HG03103 (cell line): Measurements from ENCODE around the gene ABI3.
"Not testable (repeated sequence)": the region's sequence is repeated elsewhere in the genome, so short reads cannot be mapped to it uniquely, and the experiment has no call there.

Experiments used
- ATAC-seq: cut with Tn5 transposase; IDR thresholded peaks from one replicate; pipeline ENCODE4 v1.9.1; 2021; ENCODE audit warnings: low read depth; ENCODE audit not compliant: unreplicated experiment

The ABI3 gene, protein sequence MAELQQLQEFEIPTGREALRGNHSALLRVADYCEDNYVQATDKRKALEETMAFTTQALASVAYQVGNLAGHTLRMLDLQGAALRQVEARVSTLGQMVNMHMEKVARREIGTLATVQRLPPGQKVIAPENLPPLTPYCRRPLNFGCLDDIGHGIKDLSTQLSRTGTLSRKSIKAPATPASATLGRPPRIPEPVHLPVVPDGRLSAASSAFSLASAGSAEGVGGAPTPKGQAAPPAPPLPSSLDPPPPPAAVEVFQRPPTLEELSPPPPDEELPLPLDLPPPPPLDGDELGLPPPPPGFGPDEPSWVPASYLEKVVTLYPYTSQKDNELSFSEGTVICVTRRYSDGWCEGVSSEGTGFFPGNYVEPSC

DNA sequence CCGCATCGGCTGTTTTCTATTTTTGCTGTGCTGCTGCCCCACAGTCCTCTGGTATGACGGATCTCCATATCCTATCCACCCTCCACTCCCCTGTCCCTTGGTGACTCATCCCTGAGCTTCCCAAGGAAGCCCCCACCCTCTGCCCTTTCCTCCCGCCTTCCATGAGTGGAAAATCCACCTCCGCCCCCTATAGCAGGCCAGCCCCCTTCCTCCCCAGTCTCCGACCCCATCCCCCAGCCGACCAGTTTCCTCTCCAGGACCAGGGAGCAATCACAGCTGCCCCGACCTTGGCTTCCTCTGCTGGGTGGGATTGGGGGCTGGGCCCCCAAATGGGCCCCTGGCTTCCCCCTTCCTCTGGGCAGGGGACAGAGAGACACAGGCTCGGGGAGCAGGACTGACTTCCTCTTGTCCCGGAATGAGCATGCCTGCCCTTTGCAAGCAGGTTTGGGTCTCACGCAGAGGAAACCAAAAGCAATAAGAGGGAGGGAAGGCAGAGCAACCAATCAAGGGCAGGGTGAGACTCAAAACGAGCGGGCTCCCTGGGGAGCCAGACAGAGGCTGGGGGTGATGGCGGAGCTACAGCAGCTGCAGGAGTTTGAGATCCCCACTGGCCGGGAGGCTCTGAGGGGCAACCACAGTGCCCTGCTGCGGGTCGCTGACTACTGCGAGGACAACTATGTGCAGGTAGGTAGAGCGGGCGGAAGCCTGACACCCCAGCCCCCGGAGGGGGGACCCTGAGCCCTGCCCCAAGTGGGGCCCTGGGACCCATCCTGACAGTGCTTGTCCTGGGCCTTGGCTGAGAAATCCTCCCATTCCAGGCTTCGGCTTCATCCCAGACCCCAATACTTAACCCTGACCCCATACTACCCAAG, at the start of gene ABI3, which contains the start of gene GNGT2:
ABI3 (plus strand) TSS at position 550 of the 872 bp plus-strand sequence; CDS start at position 568, 18 bp downstream.
GNGT2 (minus strand) TSS at position 417 of the 872 bp plus-strand sequence. CDS start 3,152 bp downstream, outside the sequence.
- peak; percentile 85 for ATAC-seq

DNA sequence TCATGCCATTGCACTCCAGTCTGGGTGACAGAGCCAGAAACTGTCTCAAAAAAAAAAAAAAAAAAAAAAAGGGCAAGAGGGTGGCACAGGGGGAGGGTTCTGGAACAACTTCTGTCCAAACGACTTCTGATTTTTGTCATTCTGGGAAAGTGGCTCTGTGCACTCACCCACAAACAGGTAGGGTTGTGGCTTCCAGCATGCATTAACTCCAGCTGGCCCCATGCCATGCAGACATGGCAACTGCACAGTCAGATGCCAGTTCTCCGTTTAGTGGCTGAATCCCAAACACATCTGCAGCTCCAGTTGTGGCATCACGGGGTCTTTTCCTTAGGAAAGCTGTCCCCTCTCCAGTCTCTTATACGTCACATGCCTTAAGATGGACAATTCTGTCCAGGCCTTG, 47.6 kb upstream of the ABI3 start:
- ATAC-seq: no peak

DNA sequence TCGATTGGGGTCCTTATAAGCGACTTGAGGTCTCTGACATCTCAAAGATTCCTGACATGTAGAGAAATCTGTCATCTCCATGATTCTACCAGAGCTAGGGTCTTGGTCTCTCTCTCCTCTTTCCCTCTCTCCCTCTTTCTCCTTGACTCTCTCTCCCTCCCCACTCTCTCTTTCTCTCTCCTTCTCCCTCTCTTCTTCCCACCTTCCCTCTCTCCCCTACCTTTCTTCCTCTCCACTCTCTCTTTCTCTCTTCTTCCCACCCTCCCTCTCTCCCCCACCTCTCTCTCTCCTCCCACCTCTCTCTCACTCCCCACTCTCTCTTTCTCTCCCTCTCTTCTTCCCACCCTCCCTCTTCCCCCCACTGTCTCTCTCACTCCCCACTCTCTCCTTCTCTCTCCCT, 45.4 kb upstream of the ABI3 start:
- no peak for ATAC-seq

DNA sequence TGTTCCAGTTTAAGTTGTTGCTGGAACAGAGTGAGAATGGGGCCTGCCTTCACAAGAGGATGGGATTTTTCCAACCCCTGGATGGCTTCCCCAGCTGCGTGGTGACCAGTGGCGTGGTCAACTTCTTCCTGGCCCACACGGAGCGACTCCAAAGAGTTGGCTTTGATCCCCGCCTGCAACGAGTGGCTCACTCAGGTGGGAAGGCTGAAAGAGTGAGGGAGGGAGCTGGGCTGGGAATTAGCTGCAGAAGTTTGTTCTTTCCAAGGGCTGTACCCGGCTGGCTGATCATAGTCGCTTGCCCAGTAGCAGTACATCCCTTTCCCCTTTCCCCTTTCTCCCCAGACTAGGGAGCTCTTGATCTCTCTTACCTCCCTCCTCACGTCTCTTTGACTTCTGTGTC, 41.8 kb upstream of the ABI3 start:
- ATAC-seq: no peak

DNA sequence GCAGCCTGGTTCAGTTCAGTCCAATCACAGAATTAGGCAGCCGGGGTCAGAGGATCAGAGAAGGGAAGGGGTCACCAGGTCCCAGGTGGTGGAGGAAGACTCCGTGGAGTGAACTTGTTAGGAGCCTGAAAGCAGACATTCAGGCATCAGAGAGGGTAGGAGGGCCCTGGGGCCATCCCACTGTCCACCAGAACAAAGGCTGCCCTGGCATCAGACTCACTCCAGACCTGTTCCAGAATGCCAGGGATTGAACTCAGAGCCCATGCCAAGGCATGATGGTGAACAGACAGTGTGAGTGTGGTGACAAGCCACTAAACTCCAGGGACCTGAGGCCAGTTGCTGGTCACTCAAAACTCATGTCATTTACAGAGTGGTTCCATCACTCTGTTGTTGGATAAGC, 40.3 kb upstream of the ABI3 start:
- no peak for ATAC-seq

DNA sequence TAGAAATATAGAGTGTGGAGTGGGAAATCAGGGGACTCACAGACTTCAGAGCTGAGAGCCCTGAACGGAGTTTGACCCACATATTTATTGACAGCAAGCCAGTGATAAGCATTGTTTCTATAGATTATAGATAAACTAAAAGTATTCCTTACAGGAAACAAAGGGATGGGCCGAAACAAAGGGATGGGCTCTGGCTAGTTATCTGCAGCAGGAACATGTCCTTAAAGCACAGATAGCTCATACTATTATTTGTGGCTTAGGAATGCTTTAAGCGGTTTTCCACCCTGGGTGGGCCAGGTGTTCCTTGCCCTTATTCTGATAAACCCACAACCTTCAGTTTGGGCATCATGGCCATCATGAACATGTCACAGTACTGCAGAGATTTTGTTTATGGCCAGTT, 39.8 kb upstream of the ABI3 start:
- ATAC-seq: not testable (repeated sequence)

DNA sequence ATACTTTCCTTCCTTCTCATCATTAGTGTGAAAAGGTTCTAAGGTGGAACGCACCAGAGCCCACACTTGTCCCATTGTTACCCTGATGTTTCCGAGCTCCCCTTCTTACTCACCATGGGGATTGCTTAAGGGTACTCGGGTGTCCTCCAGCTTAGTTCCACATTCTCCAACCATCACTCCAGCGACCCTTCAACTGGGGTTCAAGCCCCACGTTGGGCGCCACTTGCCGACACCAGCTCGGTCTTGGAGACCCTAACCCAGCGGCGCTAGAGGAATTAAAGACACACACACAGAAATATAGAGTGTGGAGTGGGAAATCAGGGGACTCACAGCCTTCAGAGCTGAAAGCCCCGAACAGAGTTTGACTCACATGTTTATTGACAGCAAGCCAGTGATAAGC, 34.5 kb upstream of the ABI3 start:
- not testable (repeated sequence) for ATAC-seq

DNA sequence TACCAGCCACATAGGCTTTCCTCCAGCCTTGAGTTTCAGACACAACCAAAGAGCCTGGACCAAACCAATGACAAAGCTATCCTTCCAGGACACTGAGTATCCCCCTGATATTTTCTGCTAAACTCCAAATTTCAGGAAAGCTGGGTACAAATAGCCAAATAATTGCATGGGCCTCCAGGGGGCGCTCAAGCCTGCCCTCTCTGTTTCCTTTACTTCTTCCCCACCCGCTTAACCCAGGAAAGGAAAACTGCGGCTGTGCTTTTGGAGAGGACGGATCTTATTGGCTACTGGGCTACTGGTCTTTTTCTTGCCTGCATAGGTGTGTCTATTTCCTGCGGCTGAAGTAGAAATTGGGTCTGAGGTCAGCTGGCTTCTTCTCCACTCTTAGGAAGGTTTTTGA, 30.2 kb upstream of the ABI3 start:
- ATAC-seq: no peak

DNA sequence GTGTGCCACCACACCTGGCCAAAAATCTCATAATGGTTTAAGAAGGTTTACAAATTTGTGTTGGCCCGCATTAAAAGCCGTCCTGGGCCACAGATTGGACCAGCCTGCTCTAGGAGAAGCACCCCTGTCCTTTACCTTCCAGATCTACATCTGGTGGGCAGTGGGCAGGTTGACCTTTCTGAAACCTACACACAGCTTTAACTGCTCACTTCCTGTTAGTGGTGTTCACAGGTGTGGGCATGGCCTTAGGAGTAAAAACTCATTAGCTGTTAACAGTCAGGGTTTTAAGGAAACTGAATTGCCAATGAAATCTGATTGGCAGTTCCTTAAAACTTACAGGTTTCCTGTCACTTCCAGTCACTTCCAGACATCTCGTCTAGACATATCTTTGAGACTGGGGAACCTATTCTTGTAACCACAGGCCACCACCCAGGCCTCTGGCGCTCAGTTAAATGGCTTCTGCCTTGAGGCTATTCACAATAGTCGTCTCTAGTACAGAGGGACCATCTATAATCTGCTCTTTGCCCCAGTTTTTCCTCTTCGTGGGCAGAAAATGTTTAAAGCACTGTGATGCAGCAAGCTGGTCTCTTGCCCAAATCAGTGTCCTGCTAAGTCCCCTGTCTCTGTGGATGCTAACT, 29.4 kb upstream of the ABI3 start:
- ATAC-seq: no peak

DNA sequence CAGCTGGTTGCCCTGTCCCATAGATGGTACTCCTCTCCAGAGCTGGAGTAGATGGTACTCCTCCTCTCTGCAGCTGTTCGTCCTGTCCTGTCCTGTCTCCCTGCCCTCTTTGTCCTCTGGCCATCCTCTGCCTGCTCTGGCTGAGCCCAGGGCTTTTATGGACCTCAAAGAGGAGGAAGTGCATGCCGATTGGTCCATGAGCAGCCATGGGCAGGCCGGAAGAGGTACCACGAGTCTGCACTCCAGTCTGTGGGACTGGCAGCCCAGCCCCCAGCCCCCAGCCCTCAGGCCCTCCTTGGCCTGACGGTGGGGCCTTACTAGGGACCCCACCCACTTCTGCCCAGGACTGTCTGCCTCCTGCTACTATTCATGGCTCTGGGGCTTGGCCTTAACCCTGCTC, 27.2 kb upstream of the ABI3 start:
- ATAC-seq: no peak

DNA sequence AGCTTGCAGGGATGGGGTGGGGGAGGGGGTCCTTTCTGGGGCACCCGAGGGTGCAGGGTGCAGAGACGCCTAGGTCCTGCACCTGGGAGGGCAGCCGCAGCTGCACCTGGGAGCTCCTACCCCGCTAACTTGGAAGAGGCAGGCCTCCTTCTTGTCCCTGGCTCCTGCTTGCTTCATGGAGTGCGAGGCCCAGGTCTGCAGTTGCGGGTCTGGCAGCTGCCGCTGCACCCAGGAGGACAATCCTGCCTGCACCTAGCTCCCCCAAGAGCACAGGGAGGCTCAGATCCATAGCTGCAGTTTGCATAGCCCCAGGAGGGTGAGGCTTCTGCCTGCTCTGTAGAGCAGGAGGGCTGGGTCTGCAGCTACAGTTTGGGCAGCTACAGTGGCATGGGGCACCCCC, 26.7 kb upstream of the ABI3 start:
- no peak for ATAC-seq

DNA sequence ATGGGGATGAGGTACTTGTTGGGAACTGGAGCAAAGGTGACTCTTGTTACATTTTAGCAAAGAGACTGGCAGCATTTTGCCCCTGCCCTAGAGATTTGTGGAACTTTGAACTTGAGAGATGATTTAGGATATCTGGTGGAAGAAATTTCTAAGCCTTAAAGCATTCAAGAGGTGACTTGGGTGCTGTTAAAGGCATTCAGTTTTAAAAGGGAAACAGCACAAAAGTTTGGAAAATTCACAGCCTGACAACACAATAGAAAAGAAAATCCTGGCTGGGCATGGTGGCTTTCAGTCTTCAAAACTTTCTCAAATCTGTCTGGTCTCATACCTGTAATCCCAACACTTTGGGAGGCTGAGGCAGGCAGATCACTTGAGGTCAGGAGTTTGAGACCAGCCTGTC, 26.0 kb upstream of the ABI3 start:
- not testable (repeated sequence) for ATAC-seq

DNA sequence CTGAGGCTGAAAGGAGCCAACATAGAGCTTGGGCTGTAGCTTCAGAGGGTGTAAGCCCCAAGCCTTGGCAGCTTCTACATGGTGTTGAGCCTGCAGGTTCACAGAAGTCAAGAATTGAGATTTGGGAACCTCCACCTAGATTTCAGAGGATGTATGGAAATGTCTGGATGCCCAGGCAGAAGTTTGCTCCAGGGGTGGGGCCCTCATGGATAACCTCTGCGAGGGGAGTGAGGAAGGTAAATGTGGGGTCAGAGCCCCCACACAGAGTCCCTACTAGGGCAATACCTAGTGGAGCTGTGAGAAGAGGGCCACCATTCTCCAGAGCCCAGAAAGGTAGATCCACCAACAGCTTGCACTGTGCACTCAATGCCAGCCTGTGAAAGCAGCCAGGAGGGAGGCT, 25.1 kb upstream of the ABI3 start:
- not testable (repeated sequence) for ATAC-seq

DNA sequence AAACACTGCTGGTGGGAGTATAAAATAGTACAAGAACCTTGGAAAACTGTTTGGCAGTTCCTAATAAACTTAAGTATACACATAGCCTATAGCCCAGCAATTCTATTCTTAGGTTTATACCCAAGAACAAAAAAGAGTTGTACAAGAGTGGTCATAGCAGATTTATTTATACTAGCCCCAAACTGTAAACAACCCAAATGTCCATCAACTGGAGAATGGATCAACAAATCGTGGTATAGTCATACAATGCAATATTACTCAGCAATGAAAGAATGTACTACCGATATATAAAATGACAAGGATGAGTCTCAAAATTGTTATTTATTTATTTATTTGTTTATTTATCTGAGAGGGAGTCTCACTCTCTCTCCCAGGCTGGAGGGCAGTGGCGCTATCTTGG, 23.2 kb upstream of the ABI3 start:
- ATAC-seq: no peak

DNA sequence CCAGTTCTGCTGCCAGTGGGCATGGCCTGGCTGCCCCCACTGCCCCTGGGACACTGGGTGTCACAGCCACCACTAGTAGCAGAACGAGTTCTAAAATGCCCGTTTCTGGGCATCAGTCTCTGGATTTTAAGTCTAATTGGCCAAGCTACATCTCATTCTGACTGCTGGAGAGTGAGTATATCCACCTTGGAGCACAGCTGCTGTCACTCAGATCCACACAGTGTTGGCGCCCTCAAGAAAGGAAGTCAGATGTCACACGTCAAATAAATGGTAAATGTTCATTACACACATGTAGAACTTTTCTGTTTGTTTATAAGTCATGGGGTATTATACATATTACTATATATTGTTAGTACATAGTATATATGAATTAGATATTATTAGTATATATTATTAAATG, 19.6 kb upstream of the ABI3 start:
- no peak for ATAC-seq

DNA sequence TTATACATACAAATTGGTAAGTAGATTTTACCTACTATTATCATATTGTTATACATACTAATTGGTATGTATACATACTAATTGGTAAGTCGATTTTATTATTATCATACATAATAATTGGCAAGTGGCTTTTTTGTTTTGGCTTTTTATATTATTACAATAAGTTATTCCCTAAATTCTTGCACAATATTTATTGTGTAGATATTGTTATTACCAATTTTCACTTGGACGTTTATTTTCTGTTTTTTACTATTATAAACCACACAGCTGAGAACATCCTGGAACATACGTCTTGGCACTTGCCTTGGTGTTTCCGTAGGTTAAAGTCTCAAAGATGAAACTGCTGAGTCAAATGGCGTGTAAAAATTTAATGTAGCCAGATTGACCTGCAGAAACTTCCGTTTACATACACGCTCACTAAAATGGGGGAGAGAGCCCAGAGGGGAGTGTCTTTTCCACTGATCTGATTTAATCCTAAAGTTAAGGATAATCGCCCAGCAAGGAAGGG, 19.0 kb upstream of the ABI3 start:
- ATAC-seq: no peak

DNA sequence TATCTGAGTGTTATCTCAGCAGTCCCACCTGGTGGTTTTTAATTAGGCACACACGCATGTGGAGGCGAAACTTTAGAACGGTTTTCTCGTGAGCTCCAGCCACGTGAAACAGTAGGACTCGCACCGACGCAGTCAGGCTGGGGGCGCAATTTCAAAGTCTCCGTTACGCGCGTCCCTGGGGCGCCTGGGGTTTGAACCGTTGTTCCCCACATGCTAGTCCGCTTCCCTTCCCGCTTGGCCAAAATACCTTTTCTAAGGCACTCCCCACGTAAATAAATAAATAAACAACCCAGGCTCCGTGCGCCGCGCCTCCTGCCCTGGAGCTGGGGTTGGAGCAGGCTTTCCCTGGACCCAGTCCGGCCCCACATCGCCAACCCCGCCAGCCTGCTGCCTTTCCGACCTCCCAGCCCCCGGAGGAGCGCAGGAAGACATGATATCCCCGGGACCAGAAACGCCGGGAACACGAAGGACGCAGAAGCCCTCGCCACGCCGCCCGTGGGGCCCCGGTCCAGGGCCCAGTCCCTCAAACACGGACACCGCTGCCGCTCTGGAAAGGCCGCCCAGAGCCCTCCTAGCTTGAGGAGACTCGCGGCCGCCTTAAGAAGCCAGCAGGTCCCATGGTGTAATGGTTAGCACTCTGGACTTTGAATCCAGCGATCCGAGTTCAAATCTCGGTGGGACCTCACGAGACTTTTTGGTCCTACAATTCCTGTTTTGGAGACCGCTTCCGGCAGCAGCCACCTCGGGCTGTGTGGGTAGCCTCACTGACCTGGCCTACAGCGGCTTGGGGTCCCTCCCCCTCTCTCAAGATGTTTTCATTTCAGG, 18.4 kb upstream of the ABI3 start:
- ATAC-seq: peak; percentile 29

DNA sequence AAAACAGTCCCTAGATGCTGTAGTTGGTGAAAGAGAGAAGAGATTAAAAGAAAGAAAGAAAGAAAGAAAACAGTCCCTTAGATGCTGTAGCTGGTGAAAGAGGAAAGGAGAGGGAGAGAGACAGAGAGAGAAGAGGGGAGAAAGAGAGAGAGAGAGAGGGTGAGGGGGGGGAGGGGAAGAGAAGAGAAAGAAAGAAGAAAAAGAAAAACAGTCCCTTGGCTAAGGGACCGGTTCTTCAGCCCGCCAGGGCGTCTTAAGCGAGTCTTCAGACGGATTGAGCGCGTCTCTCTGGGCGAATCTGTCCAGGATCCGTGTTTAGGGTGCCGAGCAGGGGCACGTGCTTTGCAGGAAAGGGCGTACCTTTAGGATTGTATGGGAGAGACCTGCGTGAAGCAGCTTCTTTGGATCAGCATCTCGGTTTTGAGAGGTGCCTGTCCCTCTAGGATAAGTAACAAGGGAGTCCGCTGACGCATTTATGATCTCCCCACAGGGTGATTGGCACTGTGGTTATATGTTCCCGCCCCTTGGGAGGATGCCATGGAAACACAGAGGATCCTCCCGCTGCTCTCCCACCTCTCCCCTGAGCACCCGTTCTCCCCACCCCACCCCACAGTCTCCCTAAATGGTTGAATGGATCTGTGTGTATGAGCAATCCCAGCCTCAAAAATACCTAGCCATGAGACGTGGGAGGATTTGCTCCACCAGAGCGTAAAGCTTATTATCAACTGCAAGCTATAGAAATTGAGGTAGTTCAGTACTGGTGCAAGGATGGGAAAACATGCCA, 16.8 kb upstream of the ABI3 start:
- ATAC-seq: no peak

DNA sequence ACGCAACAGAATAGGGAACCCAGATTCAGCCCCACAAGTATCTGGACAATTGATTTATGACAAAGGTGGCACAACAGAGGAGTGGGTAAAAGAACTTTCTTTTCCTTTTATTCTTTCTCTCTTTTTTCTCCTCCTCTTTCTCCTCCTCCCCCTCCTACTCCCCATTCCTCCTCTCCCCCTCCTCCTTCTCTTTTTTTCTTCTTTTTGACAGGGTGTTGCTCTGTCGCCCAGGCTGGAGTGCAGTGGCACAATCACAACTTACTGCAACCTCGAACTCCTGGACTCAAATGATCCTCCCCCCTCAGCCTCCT, 16.3 kb upstream of the ABI3 start:
- no peak for ATAC-seq

DNA sequence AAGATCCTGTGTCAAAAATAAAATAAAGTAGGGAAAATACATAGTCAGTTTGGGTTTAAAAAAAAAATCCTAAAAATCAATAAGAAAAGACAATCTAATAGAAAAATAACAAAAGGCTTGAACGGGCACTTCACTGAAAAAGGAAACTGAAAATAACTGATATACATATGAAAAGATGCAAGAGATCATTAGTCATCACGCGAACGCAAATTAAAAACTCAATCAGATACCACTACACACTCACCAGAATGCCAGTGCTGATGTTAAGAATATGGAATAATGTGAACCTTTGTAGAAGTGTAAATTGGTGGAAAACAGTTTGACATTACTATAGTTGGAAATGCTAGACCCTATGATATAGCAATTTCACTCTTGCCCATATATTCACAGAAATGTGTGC, 14.8 kb upstream of the ABI3 start:
- ATAC-seq: no peak
